ENCODE measurements around the gene GRAMD4.

Gene GRAMD4

GRCh38 chr22:46584081-46584921, 35.9 kb upstream of the GRAMD4 start:
- no peak for DNase-seq

DNA sequence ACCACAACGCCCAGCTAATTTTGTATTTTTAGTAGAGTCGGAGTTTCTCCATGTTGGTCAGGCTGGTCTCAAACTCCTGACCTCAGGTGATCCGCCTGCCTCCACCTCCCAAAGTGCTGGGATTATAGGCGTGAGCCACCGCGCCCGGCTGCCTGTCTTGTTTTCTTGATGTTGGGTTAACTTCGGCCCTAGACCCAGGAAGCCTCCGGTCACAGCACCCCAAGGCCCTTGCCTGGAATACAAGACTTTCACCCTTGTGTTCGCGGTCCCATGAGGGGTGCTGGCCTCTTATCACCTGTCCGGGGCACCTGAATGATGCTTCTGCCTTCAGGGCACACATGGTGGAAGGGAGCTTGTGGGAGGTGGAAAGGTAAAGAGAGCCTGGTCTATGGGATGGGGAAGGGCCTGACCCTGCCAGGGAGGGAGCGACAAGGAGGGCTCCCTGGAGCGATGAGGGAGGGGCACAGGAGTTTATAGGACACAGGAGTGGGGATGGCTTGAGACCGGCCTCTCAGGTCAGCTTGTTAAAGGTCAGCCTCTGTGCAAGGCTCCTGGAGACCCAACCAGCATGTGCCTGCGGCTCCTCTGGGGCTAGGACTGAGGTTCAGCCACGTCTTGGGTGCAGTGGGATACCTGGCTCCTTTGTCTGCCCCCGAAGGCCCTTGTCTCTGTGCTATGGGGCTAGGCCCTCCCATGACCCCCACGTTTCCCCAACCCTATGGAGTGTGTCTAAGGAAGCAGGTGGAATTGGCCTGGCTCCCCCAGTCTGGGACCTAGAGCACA, 34.7 kb upstream of the GRAMD4 start:
- DNase-seq = no peak

DNA sequence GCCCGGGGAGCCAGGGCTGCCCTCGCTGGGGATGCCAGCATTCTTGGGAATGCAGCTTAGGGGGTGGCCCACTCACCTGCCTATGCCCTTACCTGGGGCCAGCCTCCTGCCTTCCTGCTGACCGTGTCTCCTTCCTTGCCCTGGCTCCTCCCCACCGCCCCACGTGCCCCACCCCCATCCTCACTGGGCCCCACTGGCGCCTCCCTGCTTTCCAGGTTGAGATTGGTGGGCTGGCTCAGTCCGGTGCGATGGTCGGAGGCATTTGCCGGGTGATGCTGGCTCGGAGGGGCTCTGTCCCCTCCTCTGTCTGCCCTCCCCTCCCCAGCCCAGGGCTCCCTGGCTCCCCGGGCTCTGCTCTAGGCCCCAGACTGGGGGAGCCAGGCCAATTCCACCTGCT, 34.1 kb upstream of the GRAMD4 start:
- no peak for DNase-seq

DNA sequence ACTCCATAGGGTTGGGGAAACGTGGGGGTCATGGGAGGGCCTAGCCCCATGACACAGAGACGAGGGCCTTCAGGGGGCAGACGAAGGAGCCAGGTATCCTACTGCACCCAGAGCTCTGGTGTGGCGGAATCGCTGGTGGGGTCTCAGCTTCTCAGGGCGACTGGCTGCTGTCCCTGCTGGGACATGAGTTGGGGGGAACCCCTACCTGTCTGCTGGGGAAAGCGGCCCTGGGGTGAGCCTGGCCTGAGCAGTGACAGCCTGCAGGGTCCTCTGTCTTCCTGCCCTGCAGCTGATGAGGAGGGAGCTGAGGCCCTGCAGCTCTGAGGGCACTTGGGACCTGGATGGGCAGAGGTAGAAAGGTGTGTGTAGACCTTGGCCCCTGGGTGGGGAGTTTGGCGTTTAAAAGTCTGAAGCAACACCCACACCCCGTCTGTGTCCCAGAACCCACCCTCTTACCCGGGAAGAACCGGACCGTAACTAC, 33.6 kb upstream of the GRAMD4 start:
- DNase-seq = no peak

DNA sequence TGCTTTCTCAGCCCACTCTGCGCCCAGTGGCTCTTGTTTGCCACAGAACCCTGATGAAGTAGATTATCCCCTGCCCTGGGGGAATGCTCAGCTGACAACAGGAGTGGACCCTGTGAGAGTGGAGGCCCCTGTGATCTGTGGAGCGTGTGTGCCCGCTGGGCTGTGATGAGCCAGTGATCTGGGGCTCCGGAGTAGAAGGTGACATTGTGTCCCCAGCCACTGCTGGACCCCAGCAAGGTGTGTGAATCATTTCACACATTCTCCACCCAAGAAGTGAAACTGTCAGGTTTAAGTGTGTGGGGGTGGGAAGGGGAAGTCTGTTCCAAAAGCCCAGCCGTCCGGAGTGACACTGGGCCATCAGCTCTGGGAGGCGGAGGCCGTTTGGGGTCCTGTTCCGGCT, 33.1 kb upstream of the GRAMD4 start:
- DNase-seq = no peak

DNA sequence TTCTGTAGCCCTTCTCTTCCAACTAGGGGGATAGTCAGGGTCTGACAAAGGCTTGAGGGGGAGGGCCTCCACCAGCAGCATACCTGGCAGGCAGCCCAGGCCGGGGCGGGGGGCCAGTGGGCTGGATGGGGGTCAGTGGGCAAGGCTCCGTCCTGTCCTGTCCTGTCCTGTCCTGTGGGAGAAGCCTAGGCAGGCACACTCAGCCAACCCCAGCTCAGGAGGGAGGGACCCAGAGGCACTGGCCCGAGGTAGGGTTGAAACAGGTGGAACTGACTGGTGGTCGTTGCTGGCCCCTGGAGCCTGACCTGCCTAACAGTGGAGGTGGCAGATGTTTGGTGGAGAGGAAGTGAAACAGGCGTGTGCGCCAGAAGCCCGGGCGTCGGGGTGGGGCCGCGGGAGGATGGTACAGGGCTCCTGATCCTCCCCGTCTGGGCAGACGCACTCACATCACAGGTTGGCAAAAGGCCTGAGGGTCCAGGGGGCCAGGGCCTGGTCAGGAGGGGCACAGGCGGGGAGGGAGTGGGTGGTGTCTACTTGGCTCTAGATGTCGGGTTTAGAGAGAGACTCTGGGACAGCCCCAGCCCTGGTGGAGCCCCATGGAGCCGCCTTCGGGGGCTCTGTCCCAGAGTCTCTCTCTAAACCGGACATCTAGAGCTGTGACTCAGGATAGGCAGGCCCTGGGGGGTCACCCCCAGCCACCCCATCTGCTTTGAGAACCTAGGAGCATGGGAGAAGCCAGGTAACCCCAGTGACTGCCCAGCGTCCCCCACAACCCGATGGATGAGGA, 32.5 kb upstream of the GRAMD4 start:
- no peak for DNase-seq

DNA sequence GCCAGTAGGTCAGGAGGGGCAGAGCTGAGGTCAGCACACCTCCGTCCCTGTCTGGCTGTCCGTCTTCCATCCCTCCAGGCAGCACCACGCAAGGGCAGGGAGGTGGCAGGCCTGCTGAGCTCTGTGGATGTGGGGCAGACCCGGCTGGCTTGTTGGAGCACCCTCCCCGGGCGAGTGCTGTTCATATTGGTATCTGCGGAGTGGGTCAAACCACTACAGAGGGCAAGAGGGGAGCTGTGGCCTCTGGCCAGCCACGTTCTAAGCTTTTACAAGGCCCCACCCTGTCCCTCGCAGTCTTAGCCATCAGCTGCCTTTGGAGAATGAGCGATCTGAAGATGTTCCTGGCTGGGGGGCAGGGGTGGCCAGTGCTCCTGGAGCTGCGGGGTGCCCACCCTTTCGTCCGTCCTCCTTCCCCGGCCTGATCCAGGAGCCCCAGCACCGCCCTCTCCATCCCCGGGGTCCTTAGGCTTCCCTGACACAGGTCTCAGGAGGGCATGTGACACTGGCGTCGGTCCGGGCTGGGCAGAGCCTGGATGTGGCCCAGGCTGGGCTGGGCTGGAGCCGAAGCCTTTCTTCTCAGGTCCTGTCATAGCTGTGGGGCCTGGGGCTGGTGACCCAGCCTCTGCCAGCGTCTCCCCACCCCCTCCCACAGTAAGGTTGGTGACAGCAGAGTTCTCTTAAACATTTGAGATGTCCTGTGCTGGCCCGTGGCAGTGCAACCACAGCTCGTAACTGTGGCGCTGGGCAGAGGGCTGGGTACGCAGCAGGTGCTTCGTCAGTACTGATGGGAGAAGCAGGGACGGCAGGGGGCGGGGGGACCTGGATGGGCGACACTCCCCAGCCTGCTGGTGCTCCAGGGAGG, 31.7 kb upstream of the GRAMD4 start:
- DNase-seq = no peak

GRCh38 chr22:46589141-46589748, 30.9 kb upstream of the GRAMD4 start:
- no peak for DNase-seq

DNA sequence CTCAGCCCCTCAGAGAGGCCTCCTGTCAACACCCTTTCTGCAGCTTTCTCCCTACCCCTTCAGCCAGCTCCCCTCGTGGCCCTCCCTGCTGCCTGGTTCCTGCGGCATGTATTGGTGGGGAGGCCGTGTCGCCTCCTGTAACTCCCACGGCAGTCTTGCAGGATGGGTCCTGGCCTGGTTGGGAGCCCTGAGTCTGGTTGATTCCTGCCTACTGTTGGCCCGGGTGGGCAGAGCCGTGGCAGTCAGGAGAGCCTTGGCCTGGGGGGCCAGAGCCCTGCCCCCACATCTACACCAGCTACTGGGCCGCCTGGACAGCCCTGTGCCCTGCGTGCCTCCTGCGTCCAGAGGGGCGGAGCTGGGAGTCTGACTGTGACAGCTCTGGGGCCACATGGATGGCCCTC, 30.3 kb upstream of the GRAMD4 start:
- no peak for DNase-seq

- DNase-seq = no peak
These were observed 29.9 kb upstream of the GRAMD4 start for GRCh38 chr22:46590334-46590733.

GRCh38 chr22:46591930-46592329, 28.3 kb upstream of the GRAMD4 start:
- no peak for DNase-seq

DNA sequence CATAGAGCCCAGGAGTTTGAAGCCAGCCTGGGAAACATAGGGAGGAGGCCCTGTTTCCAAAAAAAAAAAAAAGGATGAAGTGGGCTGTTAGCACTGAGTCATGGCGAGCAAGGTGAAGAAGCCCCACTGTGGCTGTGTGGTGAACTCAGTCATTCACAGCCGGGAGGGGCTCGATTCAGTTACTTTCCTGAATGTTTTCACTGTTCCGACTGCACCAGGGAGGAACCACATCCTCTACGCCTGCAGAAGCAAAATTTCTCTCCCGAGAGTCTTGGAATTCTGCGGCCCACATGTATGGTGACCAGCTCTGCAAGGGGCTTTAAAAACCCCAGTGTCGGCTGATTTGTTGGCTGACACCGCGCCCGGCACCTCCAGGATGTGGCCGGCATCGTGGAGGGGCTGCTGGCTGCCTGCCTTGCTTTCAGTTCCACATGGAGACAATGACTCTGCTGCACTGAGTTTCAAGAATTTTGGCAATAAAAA, 27.8 kb upstream of the GRAMD4 start:
- no peak for DNase-seq

DNA sequence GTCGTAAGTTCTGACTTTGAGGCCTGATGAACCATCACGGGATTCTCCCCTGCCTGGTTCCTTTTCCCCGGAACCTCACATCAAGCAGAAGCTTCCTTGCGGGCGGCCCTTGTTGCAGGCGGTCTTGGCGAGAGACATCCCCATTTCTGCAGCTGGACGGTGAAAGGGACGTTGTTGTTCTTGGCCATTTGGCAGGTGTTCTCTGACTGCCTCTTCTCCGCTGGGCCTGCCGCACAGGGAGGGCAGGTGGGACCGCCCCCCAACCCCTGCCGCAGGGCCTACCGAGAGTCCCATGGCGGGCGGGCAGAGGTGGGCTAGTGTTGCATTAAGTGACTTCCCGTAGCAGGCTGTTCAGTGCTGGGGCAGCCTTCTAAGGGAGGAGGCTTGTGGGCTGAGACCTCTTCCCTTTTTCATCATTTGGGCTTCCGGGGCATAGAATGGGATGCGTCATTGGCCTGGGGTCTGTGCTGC, 26.9 kb upstream of the GRAMD4 start:
- DNase-seq = no peak

GRCh38 chr22:46593996-46594946, 25.9 kb upstream of the GRAMD4 start:
- no peak for DNase-seq

DNA sequence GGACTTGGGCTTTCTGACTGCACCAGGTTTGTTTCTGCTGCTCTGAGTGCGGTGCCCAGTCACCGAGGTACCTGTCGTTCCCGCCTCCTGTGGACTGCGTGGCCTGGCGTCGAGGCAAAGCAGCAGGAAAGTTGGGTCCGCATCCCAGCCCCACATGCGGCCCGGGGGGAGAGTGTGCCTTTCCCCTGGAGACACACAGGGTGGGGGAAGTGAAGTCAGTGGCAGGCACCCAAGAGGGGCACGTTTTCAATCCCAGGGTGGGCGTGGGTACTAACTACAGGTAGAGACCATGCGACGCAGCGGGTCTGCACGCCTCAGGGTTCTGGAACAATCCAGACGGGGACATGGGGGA, 25.3 kb upstream of the GRAMD4 start:
- no peak for DNase-seq

DNA sequence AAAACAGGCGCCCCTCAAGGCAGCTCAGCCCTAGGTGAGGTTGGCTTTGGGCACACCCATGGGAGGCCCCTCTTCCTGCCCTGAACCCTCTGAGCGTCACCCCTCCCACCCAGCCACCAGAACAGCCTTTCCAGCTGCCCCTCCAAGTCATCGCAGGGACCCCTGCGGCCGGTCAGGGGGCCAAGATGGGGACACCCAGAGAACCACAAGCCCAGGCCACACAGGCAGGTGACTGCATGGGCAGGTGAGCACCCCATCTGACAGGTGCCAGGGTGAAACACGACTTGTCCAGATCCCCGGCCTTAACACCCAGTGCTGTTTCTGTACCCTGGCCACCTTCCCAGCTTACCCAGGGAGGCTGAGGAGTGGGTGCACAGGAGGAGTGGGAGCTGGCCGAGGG, 24.6 kb upstream of the GRAMD4 start:
- no peak for DNase-seq

- no peak for DNase-seq
These were observed 24.1 kb upstream of the GRAMD4 start for GRCh38 chr22:46596032-46596441.

DNA sequence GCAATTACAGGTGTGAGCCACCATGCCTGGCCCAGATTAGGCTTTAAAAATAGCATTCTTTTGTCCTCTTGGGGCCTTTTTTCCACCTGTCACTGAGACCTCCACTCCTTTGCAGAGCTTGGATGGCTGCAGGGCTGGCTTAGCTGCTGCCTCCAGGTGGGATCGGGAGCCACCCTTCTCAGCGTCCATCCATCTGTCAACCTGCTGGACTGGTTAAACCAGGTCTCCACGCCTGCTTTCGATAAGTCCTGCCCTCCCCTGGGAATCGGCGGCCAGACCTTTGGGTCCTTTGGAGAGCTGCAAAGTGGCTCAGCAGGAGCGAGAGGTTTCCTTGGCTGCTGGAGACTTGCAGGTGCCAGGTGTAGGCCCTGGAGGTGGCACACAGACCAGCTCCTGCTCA, 23.4 kb upstream of the GRAMD4 start:
- DNase-seq = no peak

GRCh38 chr22:46598224-46598623, 22.0 kb upstream of the GRAMD4 start:
- no peak for DNase-seq

- DNase-seq = no peak
These were observed 21.3 kb upstream of the GRAMD4 start for GRCh38 chr22:46598737-46599424.

All from SHP77 treated with DMSO at 0.1 percent for 48 hours (cell line).